NCI-H2029 (cell line): ENCODE results near the gene LRRC8C.
A peak's percentile ranks its signal among the peaks of the same experiment; 100 is the strongest.

Source experiments
- DNase-seq: peaks from one replicate; lab custom pipeline; 2025; lab: John Stamatoyannopoulos, UW

The LRRC8C gene

GRCh38 chr1:89633800-89634625, 1.1 kb downstream of the LRRC8C start:
- peak; percentile 10 for DNase-seq

- DNase-seq, result no peak
Measured at GRCh38 chr1:89635825-89636815, 3.2 kb downstream of the LRRC8C start.

GRCh38 chr1:89637496-89637895, 4.6 kb downstream of the LRRC8C start:
- DNase-seq, result no peak

- DNase-seq, result no peak
Measured at GRCh38 chr1:89640440-89640839, 7.5 kb downstream of the LRRC8C start.

- no peak for DNase-seq
Measured at GRCh38 chr1:89641781-89642180, 8.9 kb downstream of the LRRC8C start.

GRCh38 chr1:89643577-89643976, 10.7 kb downstream of the LRRC8C start:
- no peak for DNase-seq

- DNase-seq, result no peak
Measured at GRCh38 chr1:89644119-89644814, 11.3 kb downstream of the LRRC8C start.

GRCh38 chr1:89646259-89646658, 13.3 kb downstream of the LRRC8C start:
- no peak for DNase-seq

- DNase-seq, result no peak
Measured at GRCh38 chr1:89649783-89650182, 16.9 kb downstream of the LRRC8C start.

- no peak for DNase-seq
Measured at GRCh38 chr1:89652373-89652772, 19.5 kb downstream of the LRRC8C start.

GRCh38 chr1:89657886-89658285, 25.0 kb downstream of the LRRC8C start:
- no peak for DNase-seq

- no peak for DNase-seq
Measured at GRCh38 chr1:89659322-89660081, 26.6 kb downstream of the LRRC8C start.

GRCh38 chr1:89660224-89661061, 27.5 kb downstream of the LRRC8C start:
- DNase-seq, result no peak

- no peak for DNase-seq
Measured at GRCh38 chr1:89665941-89666340, 33.0 kb downstream of the LRRC8C start.

GRCh38 chr1:89666640-89667039, 33.7 kb downstream of the LRRC8C start:
- DNase-seq, result no peak

- no peak for DNase-seq
Measured at GRCh38 chr1:89667691-89668090, 34.8 kb downstream of the LRRC8C start.

GRCh38 chr1:89668961-89669360, 36.0 kb downstream of the LRRC8C start:
- DNase-seq, result no peak

GRCh38 chr1:89669441-89669840, 36.5 kb downstream of the LRRC8C start:
- no peak for DNase-seq

GRCh38 chr1:89670163-89670562, 37.2 kb downstream of the LRRC8C start:
- DNase-seq, result no peak

- no peak for DNase-seq
Measured at GRCh38 chr1:89670711-89671110, 37.8 kb downstream of the LRRC8C start.
